ENCODE results near the gene PIP5K1B.

Gene PIP5K1B

DNA sequence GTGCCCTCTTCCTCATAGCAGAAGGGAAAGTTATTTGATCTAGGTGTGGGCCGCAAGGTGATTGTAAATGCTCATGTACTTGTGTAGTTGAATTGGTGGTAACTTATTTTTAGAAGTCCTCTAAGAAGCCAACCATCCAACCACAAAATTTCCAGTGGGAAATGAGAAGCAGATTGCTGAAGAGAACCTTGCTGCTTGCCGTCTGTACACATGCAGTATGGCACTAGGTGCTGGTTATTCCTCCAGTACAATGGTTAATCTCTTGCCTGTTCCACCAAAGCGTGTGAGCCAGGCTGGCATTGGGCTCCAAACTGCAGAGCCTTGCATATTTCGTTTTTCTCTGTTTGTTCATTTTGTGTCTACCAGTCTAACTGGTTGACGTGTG lies 28.0 kb downstream of the PIP5K1B start:
- Histone ChIP-seq H3K9me3 (ENCODE audit: control insufficient read depth, insufficient read depth, low read length) (no peaks in the 10 kb centered on the region), H3K4me1 (ENCODE audit: insufficient read depth, low read length) (peaks cover 11% of the 10 kb centered on the region; the same call in 1 of the 2 replicates), H3K36me3 (ENCODE audit: insufficient read depth, low read length) (no peaks in the 10 kb centered on the region), H3K9ac (ENCODE audit: low read depth, low read length) (no peak overlapping the region)

GRCh38 chr9:68738358-68738757 lies 33.3 kb downstream of the PIP5K1B start:
- H3K4me1 ChIP-seq (ENCODE audit: insufficient read depth, low read length), result peaks cover 3% of the 10 kb centered on the region; the same call in 1 of the 2 replicates
- no peaks in the 10 kb centered on the region for H3K36me3 ChIP-seq (ENCODE audit: insufficient read depth, low read length)
- no peaks in the 10 kb centered on the region for H3K9me3 ChIP-seq (ENCODE audit: control insufficient read depth, insufficient read depth, low read length)
- H3K9ac ChIP-seq (ENCODE audit: low read depth, low read length), result no peak overlapping the region

DNA sequence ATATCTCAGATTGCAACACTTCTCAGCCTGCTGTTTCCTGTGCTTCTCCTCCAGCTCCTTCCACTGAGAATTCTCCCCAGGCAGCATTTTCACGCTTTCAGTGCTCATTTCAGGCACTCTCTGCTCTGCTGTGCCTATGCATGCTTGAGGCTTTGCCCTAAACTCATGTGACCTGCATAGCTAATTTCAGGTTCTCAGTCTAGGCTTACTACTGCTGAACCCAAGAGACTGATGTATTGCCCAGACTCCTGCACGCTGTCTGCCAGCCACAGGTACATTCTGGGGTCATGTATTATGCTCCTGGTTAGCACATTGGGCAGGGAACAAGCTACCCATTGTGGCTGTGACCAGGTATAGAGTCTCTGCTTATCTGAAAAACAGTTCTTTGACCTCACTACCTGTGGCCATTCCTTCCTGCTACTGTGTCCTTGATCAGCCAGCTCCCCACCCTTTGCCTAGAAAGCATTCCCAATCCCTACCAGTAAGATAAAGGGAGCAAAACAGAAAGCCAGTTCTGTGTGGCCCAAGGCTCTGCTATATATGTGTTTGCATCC lies 34.7 kb downstream of the PIP5K1B start:
- H3K9ac ChIP-seq (ENCODE audit: low read depth, low read length), result no peak overlapping the region

DNA sequence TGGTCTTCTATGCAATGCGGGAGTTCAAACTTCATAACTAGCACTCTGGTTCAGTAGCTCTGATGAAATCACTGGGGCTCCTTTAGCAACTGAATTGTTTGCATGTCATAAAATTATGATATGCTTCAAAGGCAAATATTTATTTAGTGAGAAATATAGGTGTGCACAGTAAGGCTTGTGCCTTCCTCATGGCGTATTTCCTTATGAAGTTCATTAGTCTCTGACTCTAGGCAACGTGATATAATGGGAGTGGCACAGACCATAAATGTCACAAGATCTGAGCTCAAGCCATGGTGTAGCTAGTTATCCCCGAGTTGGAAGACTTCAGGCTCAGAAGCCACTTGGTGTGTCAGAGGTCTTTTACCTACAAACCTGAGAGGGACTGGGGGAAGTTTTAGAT lies 35.5 kb downstream of the PIP5K1B start:
- H3K36me3 ChIP-seq (ENCODE audit: insufficient read depth, low read length), result no peaks in the 10 kb centered on the region
- H3K9me3 ChIP-seq (ENCODE audit: control insufficient read depth, insufficient read depth, low read length), result no peaks in the 10 kb centered on the region
- no peak overlapping the region for H3K9ac ChIP-seq (ENCODE audit: low read depth, low read length)
- H3K4me1 ChIP-seq (ENCODE audit: insufficient read depth, low read length), result peaks cover 3% of the 10 kb centered on the region; the same call in 1 of the 2 replicates

More for the DNA sequence above, 34.7 kb downstream of the PIP5K1B start:
- no peaks in the 10 kb centered on the region for H3K9me3 ChIP-seq (ENCODE audit: control insufficient read depth, insufficient read depth, low read length)
- H3K36me3 ChIP-seq (ENCODE audit: insufficient read depth, low read length), result no peaks in the 10 kb centered on the region
- H3K4me1 ChIP-seq (ENCODE audit: insufficient read depth, low read length), result peaks cover 3% of the 10 kb centered on the region; the same call in 1 of the 2 replicates

DNA sequence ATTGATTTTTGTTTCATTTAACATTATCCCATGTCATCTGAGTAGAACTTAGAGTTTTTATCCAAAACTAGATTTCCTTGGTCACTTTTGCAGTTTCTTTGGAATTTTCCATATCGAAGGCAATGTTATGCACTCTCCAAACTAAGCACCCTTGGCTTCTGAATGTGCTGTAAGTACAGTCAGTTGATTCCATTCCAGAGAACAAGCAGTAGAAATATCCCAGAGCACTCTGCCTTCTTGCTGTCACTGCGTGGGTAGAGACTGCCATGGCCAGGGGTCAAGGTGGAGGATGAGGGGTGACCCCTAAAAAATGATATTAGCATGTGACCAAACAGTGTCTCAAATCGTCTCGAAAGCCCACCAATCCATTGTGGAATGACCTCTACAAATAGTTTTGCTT lies 36.2 kb downstream of the PIP5K1B start:
- Histone ChIP-seq H3K4me1 (ENCODE audit: insufficient read depth, low read length) (no peaks in the 10 kb centered on the region), H3K9me3 (ENCODE audit: control insufficient read depth, insufficient read depth, low read length) (no peaks in the 10 kb centered on the region), H3K36me3 (ENCODE audit: insufficient read depth, low read length) (no peaks in the 10 kb centered on the region), H3K9ac (ENCODE audit: low read depth, low read length) (no peak overlapping the region)

DNA sequence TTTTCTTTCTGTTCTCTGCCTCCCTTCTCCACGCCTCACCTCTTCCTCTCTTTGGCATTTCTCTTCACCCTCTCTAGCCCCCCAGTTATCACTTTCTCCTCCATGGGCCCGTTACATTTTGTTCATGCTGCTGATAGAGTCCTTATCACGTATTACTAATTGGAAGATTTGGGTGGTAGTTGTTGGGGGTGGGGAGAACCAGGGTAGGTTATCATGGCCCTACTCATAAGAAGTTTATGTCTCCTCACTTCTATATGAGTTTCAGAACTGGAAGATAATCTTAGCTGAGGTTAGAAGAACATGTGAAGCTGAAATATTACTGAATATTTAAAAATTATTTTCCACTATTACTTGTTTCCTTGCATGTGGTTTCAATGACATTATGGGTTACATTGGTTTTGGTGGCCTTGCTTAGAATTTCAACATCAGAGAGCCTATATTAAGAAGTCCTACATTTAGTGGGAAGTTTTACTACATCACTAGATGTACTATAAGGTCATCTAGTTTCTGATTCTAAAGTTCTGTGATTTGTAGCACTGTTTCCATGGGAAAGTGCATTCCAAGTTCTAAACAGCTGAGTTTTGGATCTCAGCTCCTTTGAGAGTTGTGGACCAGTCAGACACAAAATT lies 36.8 kb downstream of the PIP5K1B start:
- Histone ChIP-seq H3K4me1 (ENCODE audit: insufficient read depth, low read length) (no peaks in the 10 kb centered on the region), H3K36me3 (ENCODE audit: insufficient read depth, low read length) (no peaks in the 10 kb centered on the region), H3K9ac (ENCODE audit: low read depth, low read length) (no peak overlapping the region), H3K9me3 (ENCODE audit: control insufficient read depth, insufficient read depth, low read length) (no peaks in the 10 kb centered on the region)

DNA sequence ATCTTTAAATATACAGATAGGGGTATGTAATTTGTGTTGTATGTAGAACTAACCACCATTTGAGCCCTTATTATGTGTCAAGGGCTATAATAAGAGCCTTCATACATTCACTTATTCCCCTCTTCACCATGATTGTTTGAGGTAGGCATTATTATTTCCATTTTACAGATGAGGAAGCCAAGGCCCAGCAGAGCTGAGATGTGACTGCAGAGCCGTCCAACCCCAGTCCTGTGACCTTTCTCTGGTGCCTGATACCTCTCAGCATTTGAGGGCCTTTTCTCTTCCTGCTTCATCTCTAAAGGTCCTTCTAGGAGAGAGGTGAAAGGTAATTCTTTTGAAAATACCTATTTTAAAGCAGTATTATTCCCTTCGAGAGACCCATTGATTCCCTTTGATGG lies 37.3 kb downstream of the PIP5K1B start:
- no peaks in the 10 kb centered on the region for H3K36me3 ChIP-seq (ENCODE audit: insufficient read depth, low read length)
- no peak overlapping the region for H3K9ac ChIP-seq (ENCODE audit: low read depth, low read length)
- no peaks in the 10 kb centered on the region for H3K4me1 ChIP-seq (ENCODE audit: insufficient read depth, low read length)

GRCh38 chr9:68744426-68744825 lies 39.4 kb downstream of the PIP5K1B start:
- Histone ChIP-seq H3K9me3 (ENCODE audit: control insufficient read depth, insufficient read depth, low read length) (no peaks in the 10 kb centered on the region), H3K4me1 (ENCODE audit: insufficient read depth, low read length) (no peaks in the 10 kb centered on the region), H3K36me3 (ENCODE audit: insufficient read depth, low read length) (no peaks in the 10 kb centered on the region), H3K9ac (ENCODE audit: low read depth, low read length) (no peak overlapping the region)

More for the DNA sequence above, 37.3 kb downstream of the PIP5K1B start:
- H3K9me3 ChIP-seq (ENCODE audit: control insufficient read depth, insufficient read depth, low read length), result no peaks in the 10 kb centered on the region

- H3K36me3 ChIP-seq (ENCODE audit: insufficient read depth, low read length), result no peaks in the 10 kb centered on the region
- peaks cover 12% of the 10 kb centered on the region for H3K4me1 ChIP-seq (ENCODE audit: insufficient read depth, low read length)
- H3K9ac ChIP-seq (ENCODE audit: low read depth, low read length), result no peak overlapping the region
- no peaks in the 10 kb centered on the region for H3K9me3 ChIP-seq (ENCODE audit: control insufficient read depth, insufficient read depth, low read length)
These were observed 41.5 kb downstream of the PIP5K1B start for GRCh38 chr9:68746525-68746924.

DNA sequence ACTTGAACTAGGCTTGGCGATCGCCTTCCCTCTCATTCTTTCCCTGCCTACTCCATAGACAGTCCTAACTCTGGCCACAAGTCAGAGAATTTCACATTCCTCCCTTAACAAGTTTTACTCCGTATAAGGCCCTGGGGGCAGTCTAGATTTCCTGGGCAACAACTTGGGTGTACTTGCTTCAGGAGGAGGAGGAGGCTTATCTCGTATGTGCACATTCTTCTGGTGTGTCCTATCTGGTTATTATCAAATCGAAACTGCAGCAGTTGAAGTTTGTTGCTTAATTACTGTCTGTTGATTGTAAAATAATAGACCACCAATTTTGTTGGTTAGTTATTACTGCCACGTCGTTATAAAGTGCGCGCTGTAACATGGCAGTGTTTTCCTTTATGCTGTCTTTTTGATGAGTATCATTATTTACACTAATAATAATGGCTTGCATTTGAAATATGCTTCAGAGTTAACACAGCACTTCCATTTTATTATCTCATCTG lies 42.0 kb downstream of the PIP5K1B start:
- Histone ChIP-seq H3K9ac (ENCODE audit: low read depth, low read length) (no peak overlapping the region), H3K36me3 (ENCODE audit: insufficient read depth, low read length) (no peaks in the 10 kb centered on the region)

GRCh38 chr9:68749135-68749534 lies 44.1 kb downstream of the PIP5K1B start:
- Histone ChIP-seq H3K4me1 (ENCODE audit: insufficient read depth, low read length) (peaks cover 12% of the 10 kb centered on the region), H3K9ac (ENCODE audit: low read depth, low read length) (no peak overlapping the region), H3K36me3 (ENCODE audit: insufficient read depth, low read length) (no peaks in the 10 kb centered on the region), H3K9me3 (ENCODE audit: control insufficient read depth, insufficient read depth, low read length) (no peaks in the 10 kb centered on the region)

More for the DNA sequence above, 42.0 kb downstream of the PIP5K1B start:
- H3K9me3 ChIP-seq (ENCODE audit: control insufficient read depth, insufficient read depth, low read length), result no peaks in the 10 kb centered on the region
- peaks cover 12% of the 10 kb centered on the region for H3K4me1 ChIP-seq (ENCODE audit: insufficient read depth, low read length)

DNA sequence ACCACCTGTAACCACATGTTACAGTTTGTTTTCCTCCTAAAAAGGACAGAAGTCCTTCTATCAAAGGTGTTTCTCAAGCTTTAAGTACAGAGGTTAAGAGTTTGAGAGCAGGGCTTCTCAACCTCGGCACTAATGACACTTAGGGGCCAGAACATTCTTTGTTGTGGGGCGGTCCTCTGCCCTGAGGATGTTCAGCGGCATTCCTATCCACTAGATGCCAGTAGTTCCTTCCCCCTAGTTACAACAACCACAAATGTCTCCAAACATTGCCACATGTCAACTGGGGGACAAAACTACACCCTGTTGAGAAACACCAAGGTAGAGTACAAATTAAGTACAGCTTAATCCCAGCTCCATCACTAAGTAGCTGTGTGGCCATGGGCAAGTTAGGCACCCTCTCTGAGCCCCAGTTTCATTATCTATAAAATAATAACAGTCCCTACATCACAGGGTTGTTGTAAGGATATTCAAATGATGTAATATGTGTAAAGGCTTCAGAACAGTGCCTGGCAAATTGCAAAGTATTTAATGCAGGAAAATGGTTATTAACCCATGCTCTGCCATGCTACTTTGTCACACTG lies 44.6 kb downstream of the PIP5K1B start:
- H3K36me3 ChIP-seq (ENCODE audit: insufficient read depth, low read length), result no peaks in the 10 kb centered on the region
- H3K9me3 ChIP-seq (ENCODE audit: control insufficient read depth, insufficient read depth, low read length), result no peaks in the 10 kb centered on the region
- H3K9ac ChIP-seq (ENCODE audit: low read depth, low read length), result no peak overlapping the region
- H3K4me1 ChIP-seq (ENCODE audit: insufficient read depth, low read length), result peaks cover 12% of the 10 kb centered on the region

DNA sequence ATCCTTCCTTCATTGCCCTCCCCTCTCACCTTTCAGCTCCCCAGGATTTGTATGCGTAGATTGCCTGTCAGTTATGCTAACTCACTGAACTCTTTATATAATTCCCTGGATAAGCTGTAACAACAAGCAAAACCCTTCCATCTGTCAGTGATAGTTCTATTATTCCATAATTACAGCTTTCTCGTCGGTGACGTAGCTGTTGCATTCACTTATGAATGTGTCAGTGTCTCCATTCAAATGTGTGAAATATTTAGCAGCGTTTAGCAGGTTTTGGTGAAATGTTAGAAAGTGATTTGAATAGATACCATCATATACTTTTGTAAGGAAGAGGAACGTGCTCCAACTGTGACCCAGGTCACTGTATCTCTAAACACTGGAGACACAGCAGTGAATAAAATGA lies 45.2 kb downstream of the PIP5K1B start:
- H3K4me1 ChIP-seq (ENCODE audit: insufficient read depth, low read length), result peaks cover 12% of the 10 kb centered on the region

DNA sequence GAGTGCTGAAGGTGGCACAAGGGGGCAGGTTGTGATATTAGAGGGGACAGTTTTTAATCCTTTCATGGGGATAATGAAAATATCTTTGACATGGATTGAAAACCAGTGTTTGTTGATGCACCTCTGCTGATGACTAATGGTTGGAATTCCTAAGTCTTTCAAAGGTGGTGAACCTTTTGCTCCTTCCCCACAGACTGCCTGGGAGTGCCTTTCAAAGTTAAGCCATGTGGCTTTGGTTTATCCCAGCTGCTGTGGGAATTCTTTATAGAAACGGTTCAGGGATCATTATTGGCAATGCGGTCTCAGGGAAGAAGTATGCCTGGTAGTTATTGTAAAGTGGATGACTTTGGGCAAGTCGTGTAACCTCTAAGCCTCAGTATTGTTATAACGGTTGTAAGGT lies 45.7 kb downstream of the PIP5K1B start:
- Histone ChIP-seq H3K4me1 (ENCODE audit: insufficient read depth, low read length) (peaks cover 12% of the 10 kb centered on the region), H3K9ac (ENCODE audit: low read depth, low read length) (no peak overlapping the region; the same call in 1 of the 2 replicates), H3K9me3 (ENCODE audit: control insufficient read depth, insufficient read depth, low read length) (no peaks in the 10 kb centered on the region), H3K36me3 (ENCODE audit: insufficient read depth, low read length) (no peaks in the 10 kb centered on the region)

More for the DNA sequence above, 45.2 kb downstream of the PIP5K1B start:
- Histone ChIP-seq H3K9ac (ENCODE audit: low read depth, low read length) (no peak overlapping the region), H3K9me3 (ENCODE audit: control insufficient read depth, insufficient read depth, low read length) (no peaks in the 10 kb centered on the region), H3K36me3 (ENCODE audit: insufficient read depth, low read length) (no peaks in the 10 kb centered on the region)

GRCh38 chr9:68751556-68751955 lies 46.5 kb downstream of the PIP5K1B start:
- no peak overlapping the region for H3K9ac ChIP-seq (ENCODE audit: low read depth, low read length)
- H3K9me3 ChIP-seq (ENCODE audit: control insufficient read depth, insufficient read depth, low read length), result no peaks in the 10 kb centered on the region
- peaks cover 12% of the 10 kb centered on the region for H3K4me1 ChIP-seq (ENCODE audit: insufficient read depth, low read length)
- no peaks in the 10 kb centered on the region for H3K36me3 ChIP-seq (ENCODE audit: insufficient read depth, low read length)

All from ES-I3 (cell line).